ENCODE results near the gene POU2F2. TPM values are rescaled to one million over a fixed set of nuclear protein-coding genes. Genes with fewer than 3 reads are reported as not detected.
A peak's percentile ranks its signal among the peaks of the same experiment; 100 is the strongest.

The POU2F2 gene
- total and polyA plus RNA-seq, 12 donors: 0.72 to 17.2 (median 3.1) TPM

DNA sequence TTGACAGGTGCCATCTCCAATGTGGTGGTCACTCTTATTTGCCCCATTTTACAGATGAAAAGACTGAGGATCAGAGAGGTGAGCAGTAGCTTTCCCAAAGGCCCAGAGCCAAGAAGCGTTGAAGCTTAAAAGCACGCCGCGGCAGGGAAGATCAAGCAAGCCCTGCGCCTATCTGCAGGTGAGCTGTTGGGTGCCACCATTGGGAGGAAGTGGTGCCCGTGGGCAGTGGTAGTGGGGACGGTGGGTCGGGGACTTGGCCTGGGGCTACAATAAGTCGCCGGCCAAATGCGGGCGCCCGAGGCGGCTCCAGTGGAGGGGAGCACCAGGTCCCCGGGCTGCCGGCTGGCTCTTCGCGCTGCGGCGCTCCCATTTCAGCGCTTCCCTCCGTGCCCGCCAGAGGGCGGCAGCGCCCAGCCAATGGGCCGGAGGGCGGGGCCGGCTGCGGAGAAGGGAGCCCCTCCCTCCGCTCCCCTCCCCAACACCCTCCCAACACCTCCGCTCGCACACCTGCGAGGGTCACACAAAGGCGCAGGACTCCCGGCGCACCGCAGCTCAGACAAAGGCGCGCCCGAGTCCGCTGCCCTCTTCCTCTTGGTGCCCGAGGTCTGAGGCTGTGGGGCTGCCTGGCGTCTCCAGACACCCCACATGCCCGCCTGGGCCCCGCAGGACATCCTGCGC is 744 bp upstream of the POU2F2 start:
- 5 to 8% (median 6%) methylated on average over 7 to 46 of the region's 46 CpGs for WGBS, 4 donors
- Histone ChIP-seq H3K27me3 (peaks cover 13% of the 10 kb centered on the region), H3K27ac (no peak overlapping the region), H3K4me1 (replicated peaks in 1 of 2) (peaks cover 0 to 4% of the 10 kb centered on the region in 2 donors), H3K9me3 (replicated peaks in 1 of 3) (no peaks in the 10 kb centered on the region), H3K36me3 (replicated peaks in 1 of 2) (no peaks in the 10 kb centered on the region), H3K4me3 (peak overlapping the region in 1 of 4 donors; percentile 39)
- intact Hi-C loops (cut with DNase I): loop anchor here (5.0 to 10.0 kb wide), 3 partner anchors 49 to 192 kb away; partner anchors contain the start of gene MEGF8 (in 1 of the 2)
- TF ChIP-seq CTCF (IDR thresholded peaks at IDR 0.05) (peak; percentile 73 to 97 (median 86)), POLR2A (IDR thresholded peaks at IDR 0.05) (no peak)
- DNase-seq: peak in 6 of 7 donors; percentile 26 to 74 (median 53)

GRCh38 chr19:42131149-42132029 is 857 bp downstream of the POU2F2 start:
- H3K27me3 ChIP-seq: peaks cover 13% of the 10 kb centered on the region
- WGBS, 4 donors: 47 to 62% (median 53%) methylated on average over 5 to 6 of the region's 6 CpGs

DNA sequence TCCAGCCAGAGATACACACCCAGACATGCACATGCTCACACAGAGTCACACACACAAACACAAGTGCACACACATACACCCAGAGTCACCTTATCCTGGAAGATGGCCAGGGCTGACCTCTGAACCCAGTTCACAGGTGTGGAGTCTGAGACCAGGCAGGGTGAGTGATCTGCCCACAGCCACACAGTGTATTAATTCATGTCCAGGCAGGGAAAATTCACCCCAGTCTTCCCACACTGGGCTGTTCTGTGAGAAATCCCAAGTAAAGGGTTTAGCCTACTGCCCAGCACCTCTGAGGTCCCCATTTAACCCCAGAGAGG is 2.0 kb downstream of the POU2F2 start:
- TF ChIP-seq CTCF (IDR thresholded peaks at IDR 0.05): no peak
- TF ChIP-seq POLR2A (IDR thresholded peaks at IDR 0.05): no peak
- peaks cover 13% of the 10 kb centered on the region for H3K27me3 ChIP-seq
- H3K4me1 ChIP-seq (replicated peaks in 1 of 2): peaks cover 0 to 4% of the 10 kb centered on the region in 2 donors
- intact Hi-C loops (cut with DNase I): loop anchor here (2.0 to 10.0 kb wide), 4 partner anchors 52 to 195 kb away; partner anchors contain the start of gene MEGF8 (in 1 of the 2)
- no peaks in the 10 kb centered on the region for H3K36me3 ChIP-seq (replicated peaks in 1 of 2)
- peak overlapping the region in 1 of 5 donors; percentile 68 for H3K27ac ChIP-seq
- no peaks in the 10 kb centered on the region for H3K9me3 ChIP-seq (replicated peaks in 1 of 3)
- DNase-seq: no peak
- H3K4me3 ChIP-seq: no peak overlapping the region

More at GRCh38 chr19:42131149-42132029, 857 bp downstream of the POU2F2 start:
- DNase-seq: no peak
- Histone ChIP-seq H3K4me1 (replicated peaks in 1 of 2) (peaks cover 0 to 4% of the 10 kb centered on the region in 2 donors), H3K36me3 (replicated peaks in 1 of 2) (no peaks in the 10 kb centered on the region), H3K4me3 (peak overlapping the region in 1 of 4 donors; percentile 39), H3K9me3 (replicated peaks in 1 of 3) (no peaks in the 10 kb centered on the region), H3K27ac (no peak overlapping the region)
- TF ChIP-seq POLR2A (IDR thresholded peaks at IDR 0.05): no peak
- intact Hi-C loops (cut with DNase I): loop anchor here (2.0 to 10.0 kb wide), 4 partner anchors 51 to 193 kb away; partner anchors contain the start of gene MEGF8 (in 1 of the 2)

GRCh38 chr19:42129399-42130253 is 2.6 kb downstream of the POU2F2 start:
- Histone ChIP-seq H3K27ac (peak overlapping the region in 2 of 5 donors; percentile 42 to 68), H3K4me3 (no peak overlapping the region), H3K27me3 (peaks cover 13% of the 10 kb centered on the region), H3K9me3 (replicated peaks in 1 of 3) (no peaks in the 10 kb centered on the region), H3K4me1 (replicated peaks in 1 of 2) (peaks cover 0 to 4% of the 10 kb centered on the region in 2 donors), H3K36me3 (replicated peaks in 1 of 2) (no peaks in the 10 kb centered on the region)
- intact Hi-C loops (cut with DNase I): loop anchor here (2.0 to 10.0 kb wide), 4 partner anchors 53 to 195 kb away; partner anchors contain the start of gene MEGF8 (in 1 of the 2)
- TF ChIP-seq POLR2A (IDR thresholded peaks at IDR 0.05) (no peak), CTCF (IDR thresholded peaks at IDR 0.05) (no peak)
- DNase-seq: peak in 6 of 7 donors; percentile 23 to 67 (median 34)
- 43 to 54% (median 47%) methylated on average over 16 to 20 of the region's 20 CpGs for WGBS, 4 donors

All from adrenal gland (tissue), 12 donors.